ENCODE data around the gene CETP. TPM values are rescaled to one million over a fixed set of nuclear protein-coding genes. Genes with fewer than 3 reads are reported as not detected.

Gene CETP
- total and polyA plus RNA-seq, 9 of the 15 experiments (the other 6 are each of a cell fraction or from before 2014, with no cell fraction given) = 0.07 to 0.11 TPM; not detected in 7

DNA sequence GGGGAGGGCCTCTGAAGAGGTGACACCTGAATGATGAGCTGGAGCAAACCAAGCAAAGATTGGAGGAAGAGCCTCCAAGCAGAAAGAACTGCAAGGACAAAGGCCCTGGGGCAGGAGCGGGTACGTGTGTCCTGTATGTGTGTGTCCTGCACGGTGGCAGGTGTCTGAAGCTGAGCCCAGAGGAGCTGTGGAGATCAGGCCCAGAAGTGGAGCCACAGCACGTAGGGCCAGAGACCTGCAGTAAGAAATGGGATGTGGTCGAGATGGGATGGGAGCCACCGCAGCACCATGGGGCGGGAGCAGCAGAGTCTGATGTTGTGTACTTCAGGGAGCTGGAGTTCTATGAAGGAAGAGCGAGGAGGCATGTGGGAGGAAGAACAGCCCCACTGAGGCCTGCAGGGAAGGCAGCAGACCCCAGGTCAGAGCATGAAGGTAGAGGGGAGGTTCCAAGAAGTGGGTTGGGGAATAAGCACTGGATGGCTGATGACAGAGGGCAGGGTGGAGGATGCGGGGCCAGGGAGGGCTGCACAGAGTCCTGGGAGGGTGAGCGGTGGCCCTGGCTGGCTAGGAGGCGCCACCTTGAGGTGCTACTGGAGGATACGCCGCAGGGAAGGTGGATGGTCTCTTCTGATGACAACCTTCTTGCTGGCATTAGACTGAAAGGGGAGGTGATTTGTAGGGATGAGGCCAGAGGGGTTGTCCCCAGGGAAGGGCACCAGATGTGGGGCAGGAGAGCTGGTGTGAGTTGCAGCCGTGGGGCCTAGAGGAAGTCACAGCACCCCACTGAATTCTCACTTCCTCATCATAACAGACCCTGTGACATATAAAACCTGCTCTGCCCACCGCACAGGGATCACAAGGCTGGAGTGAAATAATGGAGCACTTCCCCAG lies 10.6 kb upstream of the CETP start (continued):
- no peak for TF ChIP-seq SAFB2 (IDR thresholded peaks at IDR 0.05; ENCODE audit: borderline replicate concordance, low read depth, low read length, severe bottlenecking)
- no peak for TF ChIP-seq TEAD2 (tag; IDR thresholded peaks at IDR 0.05)
- TF ChIP-seq ZNF263 (CRISPR knock-in tag; IDR thresholded peaks at IDR 0.05; ENCODE audit: borderline replicate concordance) = no peak
- no peak for TF ChIP-seq USF1 (CRISPR knock-in tag; IDR thresholded peaks at IDR 0.05)
- TF ChIP-seq ZNF239 (CRISPR knock-in tag; IDR thresholded peaks at IDR 0.05) = no peak
- no peak for TF ChIP-seq ZNF124 (CRISPR knock-in tag; IDR thresholded peaks at IDR 0.05)
- no peak for TF ChIP-seq ETV6 (IDR thresholded peaks at IDR 0.05; ENCODE audit: borderline replicate concordance in 1 of 2, low read depth in 2 of 2, low read length in 1 of 2)
- no peak for TF ChIP-seq ETV6 (CRISPR knock-in tag; IDR thresholded peaks at IDR 0.05; ENCODE audit: borderline replicate concordance)
- TF ChIP-seq NUFIP1 (IDR thresholded peaks at IDR 0.05; ENCODE audit: partially characterized antibody) = no peak
- no peak for TF ChIP-seq ZNF354B (CRISPR knock-in tag; IDR thresholded peaks at IDR 0.05)
- TF ChIP-seq, protein P1, sequence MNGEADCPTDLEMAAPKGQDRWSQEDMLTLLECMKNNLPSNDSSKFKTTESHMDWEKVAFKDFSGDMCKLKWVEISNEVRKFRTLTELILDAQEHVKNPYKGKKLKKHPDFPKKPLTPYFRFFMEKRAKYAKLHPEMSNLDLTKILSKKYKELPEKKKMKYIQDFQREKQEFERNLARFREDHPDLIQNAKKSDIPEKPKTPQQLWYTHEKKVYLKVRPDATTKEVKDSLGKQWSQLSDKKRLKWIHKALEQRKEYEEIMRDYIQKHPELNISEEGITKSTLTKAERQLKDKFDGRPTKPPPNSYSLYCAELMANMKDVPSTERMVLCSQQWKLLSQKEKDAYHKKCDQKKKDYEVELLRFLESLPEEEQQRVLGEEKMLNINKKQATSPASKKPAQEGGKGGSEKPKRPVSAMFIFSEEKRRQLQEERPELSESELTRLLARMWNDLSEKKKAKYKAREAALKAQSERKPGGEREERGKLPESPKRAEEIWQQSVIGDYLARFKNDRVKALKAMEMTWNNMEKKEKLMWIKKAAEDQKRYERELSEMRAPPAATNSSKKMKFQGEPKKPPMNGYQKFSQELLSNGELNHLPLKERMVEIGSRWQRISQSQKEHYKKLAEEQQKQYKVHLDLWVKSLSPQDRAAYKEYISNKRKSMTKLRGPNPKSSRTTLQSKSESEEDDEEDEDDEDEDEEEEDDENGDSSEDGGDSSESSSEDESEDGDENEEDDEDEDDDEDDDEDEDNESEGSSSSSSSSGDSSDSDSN (IDR thresholded peaks at IDR 0.05; ENCODE audit: borderline replicate concordance in 1 of 2, low read depth in 2 of 2, low read length in 2 of 2) = 0 out of 4 replicates have a peak, but pooled peaks of 1 of the 2 experiments have one; percentile 26
- TF ChIP-seq, protein P2, sequence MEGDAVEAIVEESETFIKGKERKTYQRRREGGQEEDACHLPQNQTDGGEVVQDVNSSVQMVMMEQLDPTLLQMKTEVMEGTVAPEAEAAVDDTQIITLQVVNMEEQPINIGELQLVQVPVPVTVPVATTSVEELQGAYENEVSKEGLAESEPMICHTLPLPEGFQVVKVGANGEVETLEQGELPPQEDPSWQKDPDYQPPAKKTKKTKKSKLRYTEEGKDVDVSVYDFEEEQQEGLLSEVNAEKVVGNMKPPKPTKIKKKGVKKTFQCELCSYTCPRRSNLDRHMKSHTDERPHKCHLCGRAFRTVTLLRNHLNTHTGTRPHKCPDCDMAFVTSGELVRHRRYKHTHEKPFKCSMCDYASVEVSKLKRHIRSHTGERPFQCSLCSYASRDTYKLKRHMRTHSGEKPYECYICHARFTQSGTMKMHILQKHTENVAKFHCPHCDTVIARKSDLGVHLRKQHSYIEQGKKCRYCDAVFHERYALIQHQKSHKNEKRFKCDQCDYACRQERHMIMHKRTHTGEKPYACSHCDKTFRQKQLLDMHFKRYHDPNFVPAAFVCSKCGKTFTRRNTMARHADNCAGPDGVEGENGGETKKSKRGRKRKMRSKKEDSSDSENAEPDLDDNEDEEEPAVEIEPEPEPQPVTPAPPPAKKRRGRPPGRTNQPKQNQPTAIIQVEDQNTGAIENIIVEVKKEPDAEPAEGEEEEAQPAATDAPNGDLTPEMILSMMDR (IDR thresholded peaks at IDR 0.05 in 2 of 3, conservative IDR thresholded peaks at IDR 0.05 in 1 of 3; ENCODE audit: insufficient read depth in 2 of 3, low read depth in 1 of 3, low read length in 3 of 3) = peak; percentile 77 to 83 (median 82)
- no peak for TF ChIP-seq ZNF324 (CRISPR knock-in tag; IDR thresholded peaks at IDR 0.05)
- TF ChIP-seq ZNF395 (CRISPR knock-in tag; IDR thresholded peaks at IDR 0.05) = no peak
- TF ChIP-seq CTBP1 (IDR thresholded peaks at IDR 0.05; ENCODE audit: borderline replicate concordance) = peak; percentile 60; the same call in 1 of the 2 replicates
- TF ChIP-seq, protein P3, sequence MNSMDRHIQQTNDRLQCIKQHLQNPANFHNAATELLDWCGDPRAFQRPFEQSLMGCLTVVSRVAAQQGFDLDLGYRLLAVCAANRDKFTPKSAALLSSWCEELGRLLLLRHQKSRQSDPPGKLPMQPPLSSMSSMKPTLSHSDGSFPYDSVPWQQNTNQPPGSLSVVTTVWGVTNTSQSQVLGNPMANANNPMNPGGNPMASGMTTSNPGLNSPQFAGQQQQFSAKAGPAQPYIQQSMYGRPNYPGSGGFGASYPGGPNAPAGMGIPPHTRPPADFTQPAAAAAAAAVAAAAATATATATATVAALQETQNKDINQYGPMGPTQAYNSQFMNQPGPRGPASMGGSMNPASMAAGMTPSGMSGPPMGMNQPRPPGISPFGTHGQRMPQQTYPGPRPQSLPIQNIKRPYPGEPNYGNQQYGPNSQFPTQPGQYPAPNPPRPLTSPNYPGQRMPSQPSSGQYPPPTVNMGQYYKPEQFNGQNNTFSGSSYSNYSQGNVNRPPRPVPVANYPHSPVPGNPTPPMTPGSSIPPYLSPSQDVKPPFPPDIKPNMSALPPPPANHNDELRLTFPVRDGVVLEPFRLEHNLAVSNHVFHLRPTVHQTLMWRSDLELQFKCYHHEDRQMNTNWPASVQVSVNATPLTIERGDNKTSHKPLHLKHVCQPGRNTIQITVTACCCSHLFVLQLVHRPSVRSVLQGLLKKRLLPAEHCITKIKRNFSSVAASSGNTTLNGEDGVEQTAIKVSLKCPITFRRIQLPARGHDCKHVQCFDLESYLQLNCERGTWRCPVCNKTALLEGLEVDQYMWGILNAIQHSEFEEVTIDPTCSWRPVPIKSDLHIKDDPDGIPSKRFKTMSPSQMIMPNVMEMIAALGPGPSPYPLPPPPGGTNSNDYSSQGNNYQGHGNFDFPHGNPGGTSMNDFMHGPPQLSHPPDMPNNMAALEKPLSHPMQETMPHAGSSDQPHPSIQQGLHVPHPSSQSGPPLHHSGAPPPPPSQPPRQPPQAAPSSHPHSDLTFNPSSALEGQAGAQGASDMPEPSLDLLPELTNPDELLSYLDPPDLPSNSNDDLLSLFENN (IDR thresholded peaks at IDR 0.05; ENCODE audit: low read depth in 2 of 2, low read length in 2 of 2) = no peak

All from K562 (cell line).